ENCODE data around the gene FBXO2.

Gene FBXO2

GRCh38 chr1:11685210-11685752 is 31.1 kb upstream of the FBXO2 start:
- TF ChIP-seq CTCF (IDR thresholded peaks at IDR 0.05): no peak
- no peaks in the 10 kb centered on the region for H3K36me3 Mint-ChIP-seq (ENCODE audit: low read depth)
- no peaks in the 10 kb centered on the region for H3K9me3 Mint-ChIP-seq
- no peak overlapping the region for H3K27ac Mint-ChIP-seq
- no peak overlapping the region for H3K4me3 Mint-ChIP-seq
- DNase-seq: no peak
- H3K4me1 Mint-ChIP-seq: peaks cover 64% of the 10 kb centered on the region
- peaks cover 9% of the 10 kb centered on the region for H3K27me3 Mint-ChIP-seq (ENCODE audit: low read depth, poor library complexity)

- DNase-seq: no peak
- no peaks in the 10 kb centered on the region for H3K9me3 Mint-ChIP-seq
- H3K4me3 Mint-ChIP-seq: no peak overlapping the region
- no peak for TF ChIP-seq CTCF (IDR thresholded peaks at IDR 0.05)
- peaks cover 55% of the 10 kb centered on the region for H3K4me1 Mint-ChIP-seq
- H3K36me3 Mint-ChIP-seq (ENCODE audit: low read depth): no peaks in the 10 kb centered on the region
- no peak overlapping the region for H3K27ac Mint-ChIP-seq
- peaks cover 13% of the 10 kb centered on the region for H3K27me3 Mint-ChIP-seq (ENCODE audit: low read depth, poor library complexity)
Measured at GRCh38 chr1:11684070-11684469, 29.8 kb upstream of the FBXO2 start.

- no peak overlapping the region for H3K27ac Mint-ChIP-seq
- no peak for DNase-seq
- TF ChIP-seq CTCF (IDR thresholded peaks at IDR 0.05): no peak
- H3K9me3 Mint-ChIP-seq: no peaks in the 10 kb centered on the region
- H3K27me3 Mint-ChIP-seq (ENCODE audit: low read depth, poor library complexity): peaks cover 10% of the 10 kb centered on the region
- H3K4me3 Mint-ChIP-seq: peak overlapping the region; percentile 32
- peaks cover 46% of the 10 kb centered on the region for H3K4me1 Mint-ChIP-seq
- peaks cover 5% of the 10 kb centered on the region for H3K36me3 Mint-ChIP-seq (ENCODE audit: low read depth)
Measured at GRCh38 chr1:11682799-11683198, 28.6 kb upstream of the FBXO2 start.

GRCh38 chr1:11682287-11682771 is 28.1 kb upstream of the FBXO2 start:
- Mint-ChIP-seq H3K4me3 (peak overlapping the region; percentile 91), H3K9me3 (no peaks in the 10 kb centered on the region), H3K4me1 (peaks cover 43% of the 10 kb centered on the region), H3K27ac (peak overlapping the region; percentile 82), H3K27me3 (ENCODE audit: low read depth, poor library complexity) (peaks cover 8% of the 10 kb centered on the region), H3K36me3 (ENCODE audit: low read depth) (peaks cover 5% of the 10 kb centered on the region)
- DNase-seq: peak; percentile 44
- no peak for TF ChIP-seq CTCF (IDR thresholded peaks at IDR 0.05)

GRCh38 chr1:11681071-11681771 is 27.0 kb upstream of the FBXO2 start, which contains the start of gene MAD2L2:
MAD2L2 (minus strand) TSS chr1:11681148; CDS start chr1:11680601, 547 bp downstream.
- Mint-ChIP-seq H3K4me3 (peak within 1 kb of the TSS; percentile 91), H3K27ac (peak within 1 kb of the TSS; percentile 82), H3K4me1 (peaks cover 41% of the 10 kb centered on the region), H3K36me3 (ENCODE audit: low read depth) (peaks cover 5% of the 10 kb centered on the region), H3K9me3 (no peaks in the 10 kb centered on the region), H3K27me3 (ENCODE audit: low read depth, poor library complexity) (peaks cover 8% of the 10 kb centered on the region)
- DNase-seq: peak; percentile 91
- no peak for TF ChIP-seq CTCF (IDR thresholded peaks at IDR 0.05)

Measured in nephron progenitor cell (in vitro differentiated cells).